ENCODE data around the gene NFS1.

Gene NFS1

GRCh38 chr20:35636095-35636494, 63.1 kb downstream of the NFS1 start:
- FAIRE-seq: no peak

GRCh38 chr20:35635652-35636051, 63.5 kb downstream of the NFS1 start:
- no peak for FAIRE-seq

GRCh38 chr20:35632539-35633115, 66.5 kb downstream of the NFS1 start:
- FAIRE-seq: no peak

GRCh38 chr20:35630636-35631035, 68.5 kb downstream of the NFS1 start:
- FAIRE-seq: no peak

- no peak for FAIRE-seq
Observed at GRCh38 chr20:35629427-35630145, 69.6 kb downstream of the NFS1 start.

- no peak for FAIRE-seq
Observed at GRCh38 chr20:35627121-35627520, 72.0 kb downstream of the NFS1 start.

GRCh38 chr20:35626386-35627001, 72.7 kb downstream of the NFS1 start:
- no peak for FAIRE-seq

GRCh38 chr20:35625584-35626385, 73.4 kb downstream of the NFS1 start:
- FAIRE-seq: no peak

GRCh38 chr20:35621560-35621946, 77.6 kb downstream of the NFS1 start:
- no peak for FAIRE-seq

GRCh38 chr20:35620818-35621559, 78.2 kb downstream of the NFS1 start:
- no peak for FAIRE-seq

GRCh38 chr20:35619196-35620095, 79.7 kb downstream of the NFS1 start:
- FAIRE-seq: peak; percentile 96

- FAIRE-seq: no peak
Observed at GRCh38 chr20:35618263-35619131, 80.7 kb downstream of the NFS1 start.
